NCI-H2227 treated with DMSO at 0.1 percent for 48 hours (cell line): ENCODE measurements around the gene METRN.

Experiments
- DNase-seq: peaks from one replicate; lab custom pipeline; 2025; lab: John Stamatoyannopoulos, UW

METRN gene

GRCh38 chr16:759110-759910 is 44.4 kb downstream of the METRN start:
- DNase-seq: no peak

GRCh38 chr16:760065-760464 is 45.1 kb downstream of the METRN start:
- DNase-seq: no peak

DNA sequence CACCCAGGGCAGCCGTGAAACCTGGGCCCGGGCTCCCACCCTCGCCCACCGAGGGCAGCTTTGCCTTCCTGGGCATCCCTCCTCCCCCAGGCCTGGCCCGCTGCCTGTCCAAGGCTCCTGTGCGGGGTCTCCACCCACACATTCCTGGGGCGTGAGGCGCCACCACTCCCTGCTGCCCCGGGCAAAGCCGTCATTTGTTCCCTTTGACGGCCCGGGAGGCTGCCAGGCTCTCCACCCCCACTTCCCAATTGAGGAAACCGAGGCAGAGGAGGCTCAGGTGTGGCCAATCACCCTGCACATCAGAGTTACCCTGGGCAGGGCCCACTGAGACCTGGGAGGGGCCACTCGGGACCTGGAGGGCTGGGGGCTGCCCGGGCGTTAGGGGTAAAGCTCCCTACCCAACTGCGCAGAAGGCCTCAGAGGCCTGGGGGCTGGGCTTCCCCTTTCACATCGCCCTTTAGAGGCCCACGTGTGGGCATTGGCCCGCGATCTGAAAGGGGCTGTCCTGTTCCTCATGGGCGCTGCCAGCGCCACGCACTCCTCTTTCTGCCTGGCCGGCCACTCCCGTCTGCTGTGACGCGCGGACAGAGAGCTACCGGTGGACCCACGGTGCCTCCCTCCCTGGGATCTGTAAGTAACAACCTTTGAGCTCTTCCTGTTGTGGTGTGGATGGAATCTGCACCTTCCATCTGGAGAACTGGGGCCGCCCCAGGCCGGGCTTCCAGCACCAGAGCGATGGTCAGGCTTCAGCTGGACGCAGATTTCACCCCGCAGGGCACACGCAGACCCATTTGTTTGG is 45.8 kb downstream of the METRN start, which contains the start of gene MSLN:
Gene MSLN, plus strand, starts transcription at position 190 of the 799 bp plus-strand sequence. CDS start 1,947 bp downstream, outside the sequence.
- DNase-seq: no peak

DNA sequence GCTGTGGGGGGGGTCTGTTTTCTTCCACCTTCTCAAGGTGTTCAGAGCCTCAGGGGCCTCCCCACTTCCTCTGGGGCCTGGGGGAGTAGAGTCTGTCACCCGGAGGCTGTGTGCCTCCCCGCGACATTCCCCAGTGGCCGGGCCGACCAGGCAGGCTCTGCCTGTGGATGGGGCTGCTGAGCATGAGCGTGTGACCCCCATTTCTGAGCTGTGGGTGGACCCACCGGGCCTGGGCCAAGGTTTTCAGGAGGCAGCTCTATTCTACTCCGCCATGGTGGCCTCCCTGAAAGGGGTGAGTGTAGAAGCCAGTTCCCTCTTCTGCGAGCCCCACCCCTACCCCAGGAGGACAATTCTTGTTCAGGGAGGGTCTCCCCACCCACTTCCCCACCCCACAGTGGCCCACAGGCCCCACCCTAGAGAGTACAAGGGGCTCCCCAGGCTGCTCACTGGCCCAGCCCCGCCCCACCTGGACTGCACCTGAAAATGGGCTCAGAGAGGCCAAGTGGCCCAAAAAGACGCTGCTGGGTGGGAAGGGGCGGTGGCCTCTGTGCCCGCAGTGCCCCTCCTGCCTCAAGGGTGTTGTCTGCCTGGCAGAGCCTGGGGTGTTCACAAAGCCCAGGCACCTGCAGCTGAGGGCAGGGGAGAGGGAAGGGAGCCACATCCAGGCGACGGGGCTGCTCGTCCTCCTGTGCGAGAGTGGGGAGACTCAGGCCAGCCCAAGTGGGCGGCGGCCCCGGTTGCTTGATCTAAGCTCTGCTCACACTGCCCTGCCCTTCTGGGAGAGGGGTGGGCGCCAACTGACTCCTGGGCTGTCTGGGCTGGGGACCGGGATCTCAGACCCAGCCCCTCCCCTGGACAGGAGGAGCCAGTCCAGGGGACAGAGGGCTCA is 47.0 kb downstream of the METRN start:
- DNase-seq: no peak

DNA sequence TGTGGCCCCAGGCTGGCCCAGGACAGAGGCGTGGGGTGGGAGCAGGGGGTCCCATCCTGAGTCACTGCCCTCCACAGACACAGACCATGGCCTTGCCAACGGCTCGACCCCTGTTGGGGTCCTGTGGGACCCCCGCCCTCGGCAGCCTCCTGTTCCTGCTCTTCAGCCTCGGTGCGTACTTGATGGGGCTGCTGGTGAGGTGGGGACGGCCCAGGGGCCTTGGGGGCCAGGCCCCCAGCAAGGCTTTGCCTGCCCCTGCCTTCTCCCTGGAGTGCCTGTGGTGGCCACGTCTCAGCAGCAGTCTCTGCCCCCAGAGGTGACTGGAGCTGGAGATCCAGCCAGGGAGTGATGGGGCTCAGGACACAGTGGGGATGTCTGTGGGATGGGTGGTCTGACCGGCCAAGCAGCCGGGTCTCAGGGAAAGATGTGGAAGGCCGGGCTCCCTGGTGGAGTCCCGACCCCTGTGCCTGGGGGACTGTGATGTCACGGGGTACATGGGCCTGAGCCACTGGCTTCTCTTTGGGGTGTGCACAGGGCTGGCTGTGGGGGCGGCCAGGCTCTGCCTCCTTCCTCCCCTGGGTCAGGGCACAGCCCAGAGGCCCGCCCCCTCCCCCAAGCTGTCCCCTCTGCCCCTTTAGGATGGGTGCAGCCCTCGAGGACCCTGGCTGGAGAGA is 47.8 kb downstream of the METRN start:
- no peak for DNase-seq

DNA sequence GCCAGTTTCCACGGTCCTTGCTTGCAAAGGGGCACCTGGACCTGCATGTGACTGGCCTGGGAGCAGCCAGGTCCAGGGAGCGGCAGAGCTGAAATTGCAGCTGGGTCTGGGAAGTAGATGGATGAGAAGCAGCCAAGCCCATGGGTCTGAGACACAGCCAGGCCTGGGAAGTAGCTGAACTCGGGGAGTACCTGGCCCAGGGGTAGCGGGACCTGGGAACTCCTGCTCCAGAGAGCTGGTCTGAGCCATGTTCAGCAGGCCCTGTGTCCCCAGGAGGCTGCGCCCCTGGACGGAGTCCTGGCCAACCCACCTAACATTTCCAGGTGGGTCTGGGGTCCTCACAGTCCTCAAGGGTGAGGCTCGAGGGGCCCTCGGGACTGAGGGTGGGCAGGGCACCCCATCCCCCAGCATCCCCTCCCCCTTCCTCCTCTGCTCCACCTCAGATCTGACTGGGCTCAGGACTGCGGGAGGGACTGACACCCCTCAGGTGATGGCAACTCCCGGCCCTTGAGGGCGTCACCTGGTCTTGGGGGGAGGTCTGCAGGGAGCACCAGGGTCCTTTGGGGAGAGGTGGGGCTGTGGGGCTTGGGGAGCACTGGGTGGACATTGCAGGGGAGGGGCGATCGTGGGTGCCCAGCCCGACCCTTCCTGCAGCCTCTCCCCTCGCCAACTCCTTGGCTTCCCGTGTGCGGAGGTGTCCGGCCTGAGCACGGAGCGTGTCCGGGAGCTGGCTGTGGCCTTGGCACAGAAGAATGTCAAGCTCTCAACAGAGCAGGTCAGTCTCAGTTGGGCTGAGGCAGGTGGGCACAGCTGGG is 48.7 kb downstream of the METRN start:
- DNase-seq: no peak

DNA sequence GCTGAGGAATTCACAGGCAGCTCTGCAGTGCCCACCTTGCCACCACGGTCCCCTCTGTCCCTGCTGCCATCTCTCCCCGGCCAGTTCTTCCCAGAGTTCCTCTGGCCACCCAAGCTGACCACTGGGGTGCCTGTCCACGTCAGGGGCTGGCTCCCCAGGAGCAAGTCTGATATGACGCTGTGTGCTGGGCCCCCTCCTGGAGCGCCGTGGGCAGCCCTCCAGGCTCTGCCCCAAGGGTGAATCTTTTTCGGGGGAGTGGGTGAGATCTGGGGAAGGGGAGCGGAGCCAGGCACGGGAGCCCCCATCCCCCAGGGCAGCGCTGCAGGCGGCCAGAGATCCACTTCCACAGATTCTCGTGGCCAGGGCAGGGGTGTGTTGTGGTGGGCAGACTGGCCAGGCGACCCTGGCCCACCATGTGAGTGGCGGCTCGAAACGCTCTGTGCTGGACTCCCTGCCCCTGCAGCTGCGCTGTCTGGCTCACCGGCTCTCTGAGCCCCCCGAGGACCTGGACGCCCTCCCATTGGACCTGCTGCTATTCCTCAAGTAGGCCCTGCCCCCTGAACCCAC is 49.3 kb downstream of the METRN start:
- DNase-seq: no peak

- DNase-seq: no peak
Observed at GRCh38 chr16:764848-765487, 50.0 kb downstream of the METRN start.

GRCh38 chr16:765488-765865 is 50.6 kb downstream of the METRN start:
- DNase-seq: no peak

DNA sequence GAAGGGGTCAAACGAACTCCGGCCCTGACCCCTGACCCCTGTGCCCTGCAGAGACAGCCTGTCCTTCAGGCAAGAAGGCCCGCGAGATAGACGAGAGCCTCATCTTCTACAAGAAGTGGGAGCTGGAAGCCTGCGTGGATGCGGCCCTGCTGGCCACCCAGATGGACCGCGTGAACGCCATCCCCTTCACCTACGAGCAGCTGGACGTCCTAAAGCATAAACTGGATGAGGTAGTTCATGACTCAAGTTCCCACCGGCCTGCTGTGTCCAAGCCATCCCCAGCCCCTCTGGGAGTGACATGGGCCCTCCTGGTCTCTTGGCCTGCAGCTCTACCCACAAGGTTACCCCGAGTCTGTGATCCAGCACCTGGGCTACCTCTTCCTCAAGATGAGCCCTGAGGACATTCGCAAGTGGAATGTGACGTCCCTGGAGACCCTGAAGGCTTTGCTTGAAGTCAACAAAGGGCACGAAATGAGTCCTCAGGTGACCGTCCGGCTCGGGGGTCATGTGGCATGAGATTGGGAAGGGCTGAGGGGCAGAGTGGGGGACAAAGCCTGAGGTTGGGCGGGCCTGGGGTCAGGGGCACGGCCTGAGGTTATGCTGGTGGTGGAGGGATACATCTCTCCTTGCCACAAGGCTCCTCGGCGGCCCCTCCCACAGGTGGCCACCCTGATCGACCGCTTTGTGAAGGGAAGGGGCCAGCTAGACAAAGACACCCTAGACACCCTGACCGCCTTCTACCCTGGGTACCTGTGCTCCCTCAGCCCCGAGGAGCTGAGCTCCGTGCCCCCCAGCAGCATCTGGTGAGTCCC is 51.3 kb downstream of the METRN start:
- no peak for DNase-seq

DNA sequence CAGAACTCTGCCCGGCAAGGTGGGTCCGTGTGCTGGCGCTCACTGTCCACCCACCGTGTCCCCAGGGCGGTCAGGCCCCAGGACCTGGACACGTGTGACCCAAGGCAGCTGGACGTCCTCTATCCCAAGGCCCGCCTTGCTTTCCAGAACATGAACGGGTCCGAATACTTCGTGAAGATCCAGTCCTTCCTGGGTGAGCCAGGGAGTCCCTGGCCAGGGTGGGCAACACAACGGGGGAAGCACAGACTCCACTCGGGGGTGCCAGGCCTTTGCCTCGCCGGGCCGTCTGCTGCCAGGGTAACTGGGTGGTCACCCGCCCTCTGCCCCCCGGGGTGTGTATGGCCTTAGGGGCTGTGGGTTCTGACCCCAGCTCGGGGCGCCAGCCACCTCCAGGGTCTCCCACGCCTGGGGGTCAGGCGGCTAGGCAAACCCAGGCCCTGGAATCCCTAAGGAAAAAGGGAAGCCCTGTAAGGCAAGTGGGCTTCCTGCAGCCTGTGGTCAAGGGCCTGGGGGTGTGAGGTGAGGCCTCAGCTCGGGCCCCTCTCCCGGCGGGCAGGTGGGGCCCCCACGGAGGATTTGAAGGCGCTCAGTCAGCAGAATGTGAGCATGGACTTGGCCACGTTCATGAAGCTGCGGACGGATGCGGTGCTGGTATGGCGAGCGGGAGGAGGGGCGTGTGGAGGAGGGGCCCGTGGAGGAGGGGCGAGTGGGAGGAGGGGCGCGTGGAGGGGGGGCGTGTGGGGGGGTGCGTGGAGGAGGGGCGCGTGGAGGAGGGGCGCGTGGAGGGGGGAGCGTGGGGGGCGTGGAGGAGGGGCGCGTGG is 52.1 kb downstream of the METRN start:
- no peak for DNase-seq

- DNase-seq: no peak
Observed at GRCh38 chr16:767743-768235, 52.9 kb downstream of the METRN start.

DNA sequence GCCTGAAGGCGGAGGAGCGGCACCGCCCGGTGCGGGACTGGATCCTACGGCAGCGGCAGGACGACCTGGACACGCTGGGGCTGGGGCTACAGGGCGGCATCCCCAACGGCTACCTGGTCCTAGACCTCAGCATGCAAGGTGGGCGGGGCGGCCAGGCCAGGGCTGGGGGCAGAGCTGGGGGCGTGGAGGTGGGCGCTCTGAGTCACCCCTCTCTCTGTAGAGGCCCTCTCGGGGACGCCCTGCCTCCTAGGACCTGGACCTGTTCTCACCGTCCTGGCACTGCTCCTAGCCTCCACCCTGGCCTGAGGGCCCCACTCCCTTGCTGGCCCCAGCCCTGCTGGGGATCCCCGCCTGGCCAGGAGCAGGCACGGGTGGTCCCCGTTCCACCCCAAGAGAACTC is 53.5 kb downstream of the METRN start:
- DNase-seq: no peak
